K562 (cell line): Measurements from ENCODE around the gene MVB12B. TPM values are rescaled to one million over a fixed set of nuclear protein-coding genes. Genes with fewer than 3 reads are reported as not detected.

Source experiments
- ATAC-seq: fragments of 200-7000 bp; cut with Tn5 transposase; 3 replicates; pipeline ENCODE4 v1.9.1; 2020; ENCODE audit warnings: moderate library complexity
- BruUV-seq: library from RNA; stranded (reverse); fragments of 400-500 nt; replicated peaks from 2 replicates; lab custom pipeline; 2021; lab: Mats Ljungman, UMichigan
- CTCF ChIA-PET: fragments of 300-600 bp; formaldehyde crosslinking; extraction: SDS; loops from one replicate; lab custom pipeline; 2021; ENCODE audit warnings: low intra/inter-chr PET ratio; lab: Yijun Ruan, JAX
- POLR2A ChIA-PET: fragments of 300-600, 350-650 bp; sonication (Branson Sonifier 250); formaldehyde crosslinking; extraction: SDS; loops from one replicate; lab custom pipeline; 2021; ENCODE audit warnings: antibody characterized with exemption, inconsistent platforms; lab: Yijun Ruan, JAX
- DNase-seq, 4 experiments: peaks; one replicate each; pipeline versions ENCODE4 v3.0.0 to v3.0.0-alpha.2; 2011 to 2018; ENCODE audit warnings: low spot score in 3 of 4, mixed read lengths in 3 of 4; ENCODE audit errors: extremely low read depth in 1 of 4
- FAIRE-seq: peaks from 2 replicates; lab custom pipeline; 2011; peaks lifted over from hg19 to GRCh38; lab: Jason Lieb, UNC
- H2AFZ ChIP-seq: 2 replicates; pipeline ENCODE4 v1.6.0; 2011; ENCODE audit warnings: low read depth, low read length, control low read depth, inconsistent platforms
- H3K27ac ChIP-seq: fragments of 200-600 bp; 3 replicates; pipeline ENCODE4 v1.8.0; 2011; ENCODE audit warnings: low read depth, mild to moderate bottlenecking, control low read depth, inconsistent platforms, low read length, moderate library complexity, mixed read lengths; ENCODE audit errors: extremely low read depth
- H3K27me3 ChIP-seq, 2 experiments: fragments of 300-600 bp in 1 of 2; 2 replicates in 1 of 2; 3 replicates in 1 of 2; pipeline versions ENCODE4 v1.6.0 to v1.8.0; 2011; ENCODE audit warnings: inconsistent platforms in 2 of 2, low read length in 2 of 2, mild to moderate bottlenecking in 1 of 2, mixed read lengths in 1 of 2, moderate library complexity in 1 of 2; ENCODE audit not compliant: control insufficient read depth in 2 of 2, insufficient read depth in 2 of 2
- H3K36me3 ChIP-seq: fragments of 300-600 bp; 3 replicates; pipeline ENCODE4 v1.8.0; 2011; ENCODE audit warnings: mild to moderate bottlenecking, low read length, inconsistent platforms; ENCODE audit not compliant: control insufficient read depth, insufficient read depth
- H3K4me1 ChIP-seq, 2 experiments: fragments of 200-600 bp in 1 of 2; replicated peaks in 1 of 2; 2 replicates in 1 of 2; 3 replicates in 1 of 2; pipeline versions ENCODE4 v1.5.1 to v1.8.0; 2011; ENCODE audit warnings: inconsistent platforms in 2 of 2, low read length in 2 of 2, mild to moderate bottlenecking in 1 of 2, mixed read lengths in 1 of 2, moderate library complexity in 1 of 2; ENCODE audit not compliant: control insufficient read depth in 2 of 2, insufficient read depth in 2 of 2
- H3K4me2 ChIP-seq: 2 replicates; pipeline ENCODE4 v1.6.1; 2011; ENCODE audit warnings: low read length, control low read depth, inconsistent platforms, mixed read lengths; ENCODE audit not compliant: insufficient read depth
- H3K4me3 ChIP-seq: fragments of 200-600 bp; sonication (generic), shearing (Covaris generic); 2 replicates; pipeline ENCODE4 v1.5.1; 2016; ENCODE audit warnings: control low read depth, inconsistent platforms
- H3K79me2 ChIP-seq: fragments of 200-600 bp; 3 replicates; pipeline ENCODE4 v1.8.0; 2011; ENCODE audit warnings: low read length, inconsistent platforms; ENCODE audit not compliant: control insufficient read depth, insufficient read depth
- H3K9ac ChIP-seq, 2 experiments: 2 replicates each; pipeline versions ENCODE4 v1.6.0 to v1.6.1; 2011; ENCODE audit warnings: low read depth in 2 of 2, low read length in 2 of 2, control low read depth in 1 of 2, inconsistent platforms in 1 of 2, mild to moderate bottlenecking in 1 of 2, mixed read lengths in 1 of 2; ENCODE audit not compliant: insufficient read depth in 1 of 2
- H3K9me1 ChIP-seq: one replicate; pipeline ENCODE4 v1.6.0; 2011; ENCODE audit warnings: inconsistent platforms, mild to moderate bottlenecking, low read length, moderate library complexity; ENCODE audit not compliant: control insufficient read depth, insufficient read depth
- H3K9me3 ChIP-seq: replicated peaks from 2 replicates; pipeline ENCODE4 v1.5.1; 2011; ENCODE audit warnings: low read depth, low read length, inconsistent platforms; ENCODE audit not compliant: control insufficient read depth, insufficient read depth
- H4K20me1 ChIP-seq: replicated peaks from 2 replicates; pipeline ENCODE4 v1.6.1; 2011; ENCODE audit warnings: low read length, inconsistent platforms, mixed read lengths; ENCODE audit not compliant: control insufficient read depth, insufficient read depth
- HDAC1 ChIP-seq, 2 experiments: fragments of 450-650 bp; IDR thresholded peaks; 2 replicates each; pipeline ENCODE4 v1.6.1; 2016 to 2017; ENCODE audit warnings: inconsistent platforms in 1 of 2, mild to moderate bottlenecking in 1 of 2, moderate library complexity in 1 of 2
- HDAC6 ChIP-seq: IDR thresholded peaks from 2 replicates; pipeline ENCODE4 v1.6.1; 2012; ENCODE audit warnings: low read depth, mild to moderate bottlenecking, control low read depth, inconsistent platforms, low read length, moderate library complexity
- KDM1A ChIP-seq, 2 experiments: fragments of 450-650 bp; IDR thresholded peaks; 2 replicates each; pipeline ENCODE4 v1.6.1; 2016; ENCODE audit warnings: mild to moderate bottlenecking in 2 of 2
- NFYB ChIP-seq: IDR thresholded peaks from 2 replicates; pipeline ENCODE4 v1.6.1; 2011; ENCODE audit warnings: mild to moderate bottlenecking, moderate library complexity; ENCODE audit not compliant: insufficient read length; ENCODE audit errors: extremely low read depth
- SETDB1 ChIP-seq: IDR thresholded peaks from one replicate; pipeline ENCODE4 v1.6.1; 2012; ENCODE audit warnings: low read length, control low read depth, inconsistent platforms
- SMAD3 ChIP-seq: fragments of 450-650 bp; formaldehyde crosslinking; conservative IDR thresholded peaks from 2 replicates; pipeline ENCODE4 v1.4.0; 2020; ENCODE audit warnings: mild to moderate bottlenecking
- SMARCB1 ChIP-seq: IDR thresholded peaks from 2 replicates; pipeline ENCODE4 v1.6.1; 2011; ENCODE audit warnings: improper control_type of control experiment, low read depth; ENCODE audit not compliant: insufficient read length
- ZNF589 ChIP-seq: fragments of 200-800 bp; sonication (Bioruptor generic); IDR thresholded peaks from 2 replicates; pipeline ENCODE4 v1.6.1; 2016; ENCODE audit warnings: low read depth, missing genetic modification characterization, missing compliant biosample characterization
- ZNF778 ChIP-seq: fragments of 450-650 bp; formaldehyde crosslinking; IDR thresholded peaks from 2 replicates; pipeline ENCODE4 v1.4.0; 2020; ENCODE audit warnings: mild to moderate bottlenecking, moderate library complexity
- WGBS: fragments of 100-300 bp; shearing (Covaris generic); methylation state at CpG from one replicate; pipeline ENCODE4 v1.1.6; 2016; ENCODE audit warnings: low coverage, mixed read lengths; ENCODE audit not compliant: insufficient coverage; ENCODE audit errors: missing lambda C conversion rate; 5-methylcytosine and 5-hydroxymethylcytosine counted together
- in situ Hi-C: fragments of 300-500 bp; cut with MboI; formaldehyde crosslinking; loops from 4 replicates; pipeline ENCODE4 v1.15.0; 2018; ENCODE audit warnings: inconsistent platforms, mixed read lengths
- intact Hi-C: fragments of 100-400 bp; cut with micrococcal nuclease; formaldehyde crosslinking; loops from 2 replicates; pipeline ENCODE4 v1.14.2; 2022
- polyA plus RNA-seq, 8 experiments: library from polyadenylated mRNA; depleted of rRNA in 4 of 8; stranded (reverse) in 5 of 8; unstranded in 3 of 8; fragments of >200 nt; fragmentation: Nextera tagmentation in 2 of 8; fragmentation: Illumina TruSeq in 1 of 8; extraction: Ambion mirVana in 2 of 8; extraction: Trizol in 1 of 8; gene quantifications; 2 replicates each; pipeline versions ENCODE4 v1.2.1 to v1.2.3, GENCODE V29; 2011 to 2014; ENCODE audit warnings: inconsistent platforms in 1 of 8, missing spikeins in 1 of 8
- total RNA-seq, 7 experiments: library from RNA; depleted of rRNA in 6 of 7; stranded (reverse); fragments of >200 nt in 6 of 7; fragmentation: Illumina TruSeq in 2 of 7; extraction: Trizol in 2 of 7; gene quantifications; 2 replicates each; pipeline versions ENCODE4 v1.2.1 to v1.2.3, GENCODE V29; 2011 to 2021; ENCODE audit warnings: low replicate concordance in 1 of 7
- TF ChIP-seq, protein P1 (sequence below): sonication (generic); formaldehyde crosslinking; IDR thresholded peaks from 2 replicates; pipeline ENCODE4 v1.8.1; 2023; ENCODE audit warnings: mild to moderate bottlenecking, missing genetic modification reagents
- TF ChIP-seq, protein P2 (sequence below), 3 experiments: IDR thresholded peaks in 2 of 3; conservative IDR thresholded peaks in 1 of 3; 2 replicates each; pipeline ENCODE4 v1.5.1; 2011 to 2012; ENCODE audit warnings: low read length in 3 of 3, mild to moderate bottlenecking in 3 of 3, control low read depth in 2 of 3, improper control_type of control experiment in 1 of 3, inconsistent platforms in 1 of 3, low read depth in 1 of 3, mixed read lengths in 1 of 3, moderate library complexity in 1 of 3; ENCODE audit not compliant: insufficient read depth in 2 of 3
- TF ChIP-seq, protein P3 (sequence below), 2 experiments: fragments of 450-650 bp in 1 of 2; sonication (generic) in 1 of 2; formaldehyde crosslinking in 1 of 2; IDR thresholded peaks in 1 of 2; conservative IDR thresholded peaks in 1 of 2; 2 replicates each; pipeline versions ENCODE4 v1.6.1 to v1.8.1; 2016 to 2023; ENCODE audit warnings: mild to moderate bottlenecking in 2 of 2, moderate library complexity in 2 of 2, inconsistent platforms in 1 of 2, missing genetic modification reagents in 1 of 2

MVB12B gene
- total and polyA plus RNA-seq, 9 of the 15 experiments (the other 6 are each of a cell fraction or from before 2014, with no cell fraction given) = not detected

DNA sequence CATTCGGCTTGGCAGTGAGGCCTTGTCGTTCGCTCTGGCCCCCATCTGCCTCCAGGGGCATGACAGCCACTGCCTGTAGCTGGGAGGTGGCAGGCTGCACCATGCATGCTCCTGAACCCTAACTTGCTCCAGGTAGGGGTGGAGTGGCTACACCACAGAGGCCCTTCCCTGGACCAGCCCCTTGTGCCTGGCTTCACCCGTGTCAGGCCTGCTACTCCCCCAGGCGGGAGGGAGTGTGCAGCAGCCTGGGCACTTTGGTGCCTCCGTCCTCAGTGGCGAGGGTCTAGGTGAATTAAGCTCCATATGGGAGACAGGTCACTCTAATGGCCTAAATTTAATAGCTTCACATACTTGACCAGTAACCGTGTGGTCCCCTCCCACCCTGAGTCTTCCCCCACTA lies 227.7 kb downstream of the MVB12B start:
- H3K9ac ChIP-seq = no peak overlapping the region
- no peaks in the 10 kb centered on the region for H3K9me1 ChIP-seq
- no TSS peak for BruUV-seq
- peaks cover 4% of the 10 kb centered on the region; the same call in 1 of the 2 replicates for H4K20me1 ChIP-seq
- intact Hi-C loops = no loop called here
- WGBS = 3% methylated on average over 8 of the region's 8 CpGs
- ATAC-seq = no peak
- H3K9me3 ChIP-seq = no peaks in the 10 kb centered on the region
- H2AFZ ChIP-seq = no peak overlapping the region
- no peak overlapping the region for H3K4me3 ChIP-seq
- TF ChIP-seq, protein P1, sequence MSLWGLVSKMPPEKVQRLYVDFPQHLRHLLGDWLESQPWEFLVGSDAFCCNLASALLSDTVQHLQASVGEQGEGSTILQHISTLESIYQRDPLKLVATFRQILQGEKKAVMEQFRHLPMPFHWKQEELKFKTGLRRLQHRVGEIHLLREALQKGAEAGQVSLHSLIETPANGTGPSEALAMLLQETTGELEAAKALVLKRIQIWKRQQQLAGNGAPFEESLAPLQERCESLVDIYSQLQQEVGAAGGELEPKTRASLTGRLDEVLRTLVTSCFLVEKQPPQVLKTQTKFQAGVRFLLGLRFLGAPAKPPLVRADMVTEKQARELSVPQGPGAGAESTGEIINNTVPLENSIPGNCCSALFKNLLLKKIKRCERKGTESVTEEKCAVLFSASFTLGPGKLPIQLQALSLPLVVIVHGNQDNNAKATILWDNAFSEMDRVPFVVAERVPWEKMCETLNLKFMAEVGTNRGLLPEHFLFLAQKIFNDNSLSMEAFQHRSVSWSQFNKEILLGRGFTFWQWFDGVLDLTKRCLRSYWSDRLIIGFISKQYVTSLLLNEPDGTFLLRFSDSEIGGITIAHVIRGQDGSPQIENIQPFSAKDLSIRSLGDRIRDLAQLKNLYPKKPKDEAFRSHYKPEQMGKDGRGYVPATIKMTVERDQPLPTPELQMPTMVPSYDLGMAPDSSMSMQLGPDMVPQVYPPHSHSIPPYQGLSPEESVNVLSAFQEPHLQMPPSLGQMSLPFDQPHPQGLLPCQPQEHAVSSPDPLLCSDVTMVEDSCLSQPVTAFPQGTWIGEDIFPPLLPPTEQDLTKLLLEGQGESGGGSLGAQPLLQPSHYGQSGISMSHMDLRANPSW (CRISPR knock-in tag) = no peak
- TF ChIP-seq HDAC1 (IDR thresholded peaks at IDR 0.05) (no peak), HDAC6 (no peak), ZNF778 (CRISPR knock-in tag) (no peak), SMAD3 (CRISPR knock-in tag) (no peak), NFYB (no peak), SMARCB1 (no peak), ZNF589 (CRISPR knock-in tag) (no peak), SETDB1 (no peak), KDM1A (IDR thresholded peaks at IDR 0.05) (no peak)
- TF ChIP-seq, protein P2, sequence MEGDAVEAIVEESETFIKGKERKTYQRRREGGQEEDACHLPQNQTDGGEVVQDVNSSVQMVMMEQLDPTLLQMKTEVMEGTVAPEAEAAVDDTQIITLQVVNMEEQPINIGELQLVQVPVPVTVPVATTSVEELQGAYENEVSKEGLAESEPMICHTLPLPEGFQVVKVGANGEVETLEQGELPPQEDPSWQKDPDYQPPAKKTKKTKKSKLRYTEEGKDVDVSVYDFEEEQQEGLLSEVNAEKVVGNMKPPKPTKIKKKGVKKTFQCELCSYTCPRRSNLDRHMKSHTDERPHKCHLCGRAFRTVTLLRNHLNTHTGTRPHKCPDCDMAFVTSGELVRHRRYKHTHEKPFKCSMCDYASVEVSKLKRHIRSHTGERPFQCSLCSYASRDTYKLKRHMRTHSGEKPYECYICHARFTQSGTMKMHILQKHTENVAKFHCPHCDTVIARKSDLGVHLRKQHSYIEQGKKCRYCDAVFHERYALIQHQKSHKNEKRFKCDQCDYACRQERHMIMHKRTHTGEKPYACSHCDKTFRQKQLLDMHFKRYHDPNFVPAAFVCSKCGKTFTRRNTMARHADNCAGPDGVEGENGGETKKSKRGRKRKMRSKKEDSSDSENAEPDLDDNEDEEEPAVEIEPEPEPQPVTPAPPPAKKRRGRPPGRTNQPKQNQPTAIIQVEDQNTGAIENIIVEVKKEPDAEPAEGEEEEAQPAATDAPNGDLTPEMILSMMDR (IDR thresholded peaks at IDR 0.05 in 2 of 3, conservative IDR thresholded peaks at IDR 0.05 in 1 of 3; ENCODE audit: insufficient read depth in 2 of 3, low read depth in 1 of 3, low read length in 3 of 3) = no peak
- TF ChIP-seq, protein P3, sequence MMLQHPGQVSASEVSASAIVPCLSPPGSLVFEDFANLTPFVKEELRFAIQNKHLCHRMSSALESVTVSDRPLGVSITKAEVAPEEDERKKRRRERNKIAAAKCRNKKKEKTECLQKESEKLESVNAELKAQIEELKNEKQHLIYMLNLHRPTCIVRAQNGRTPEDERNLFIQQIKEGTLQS (IDR thresholded peaks at IDR 0.05) = no peak
- TF ChIP-seq, protein P3 (CRISPR knock-in tag; conservative IDR thresholded peaks at IDR 0.05) = no peak
- H3K4me1 ChIP-seq = no peaks in the 10 kb centered on the region
- ChIA-PET CTCF (interaction anchor here (5.2 kb wide), 1 partner anchor 53 kb away, joined by 51 read pairs; no protein-coding TSS in a partner anchor), POLR2A (no interaction called here)
- no peak overlapping the region for H3K4me2 ChIP-seq
- in situ Hi-C loops = no loop called here
- H3K27ac ChIP-seq = no peak overlapping the region
- no peak for FAIRE-seq
- no peak for DNase-seq
- no peaks in the 10 kb centered on the region for H3K36me3 ChIP-seq
- H3K27me3 ChIP-seq = peaks cover 2 to 28% of the 10 kb centered on the region in 2 experiments; a peak in 2 of 5 replicates
- H3K79me2 ChIP-seq = no peaks in the 10 kb centered on the region
